Activated CD4-positive, CD25-positive, alpha-beta regulatory T cell treated with anti-CD3 and anti-CD28 coated beads, Interleukin-2, amount 50 U/mL, for 16 hours (primary cell): ENCODE data around the gene BRAF.
"Not testable (repeated sequence)": the region's sequence is repeated elsewhere in the genome, so short reads cannot be mapped to it uniquely, and the experiment has no call there.

Experiments
- DNase-seq: peaks from one replicate; pipeline ENCODE4 v3.0.0-alpha.2; 2020; ENCODE audit warnings: low read depth, low spot score

The BRAF gene

DNA sequence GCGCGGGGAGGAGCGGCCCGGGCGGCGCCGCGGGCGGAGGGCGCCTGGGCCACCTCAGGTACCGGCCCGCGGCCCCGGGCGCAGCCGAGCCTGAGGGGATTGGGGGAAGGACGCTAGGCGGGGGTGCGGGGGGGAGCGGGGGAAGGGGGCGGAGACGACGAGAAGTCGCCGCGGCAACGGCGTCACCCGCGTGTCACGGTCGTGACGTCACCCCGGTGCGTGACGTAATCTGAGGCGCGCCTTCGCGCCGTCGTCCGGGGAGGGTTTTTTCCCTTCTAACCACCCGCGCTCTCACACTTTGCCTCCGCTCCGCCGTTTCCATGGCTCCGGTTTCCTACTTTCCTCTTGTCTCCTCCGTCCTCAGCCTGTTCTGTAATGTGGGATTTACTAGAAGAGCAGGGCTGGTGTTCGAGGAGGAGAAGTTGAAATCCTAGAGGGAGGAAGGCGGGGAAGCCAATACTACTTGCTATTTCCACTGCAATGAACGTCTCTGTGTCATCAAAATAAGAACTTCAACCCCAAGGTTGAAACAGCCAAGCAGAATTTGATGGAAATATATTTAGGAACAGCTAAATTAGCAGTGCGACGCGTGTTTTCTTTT, at the start of gene BRAF:
BRAF (minus strand) TSS at position 109 of the 601 bp plus-strand sequence. CDS start 226 bp downstream, outside the sequence.
- DNase-seq = peak; percentile 87

DNA sequence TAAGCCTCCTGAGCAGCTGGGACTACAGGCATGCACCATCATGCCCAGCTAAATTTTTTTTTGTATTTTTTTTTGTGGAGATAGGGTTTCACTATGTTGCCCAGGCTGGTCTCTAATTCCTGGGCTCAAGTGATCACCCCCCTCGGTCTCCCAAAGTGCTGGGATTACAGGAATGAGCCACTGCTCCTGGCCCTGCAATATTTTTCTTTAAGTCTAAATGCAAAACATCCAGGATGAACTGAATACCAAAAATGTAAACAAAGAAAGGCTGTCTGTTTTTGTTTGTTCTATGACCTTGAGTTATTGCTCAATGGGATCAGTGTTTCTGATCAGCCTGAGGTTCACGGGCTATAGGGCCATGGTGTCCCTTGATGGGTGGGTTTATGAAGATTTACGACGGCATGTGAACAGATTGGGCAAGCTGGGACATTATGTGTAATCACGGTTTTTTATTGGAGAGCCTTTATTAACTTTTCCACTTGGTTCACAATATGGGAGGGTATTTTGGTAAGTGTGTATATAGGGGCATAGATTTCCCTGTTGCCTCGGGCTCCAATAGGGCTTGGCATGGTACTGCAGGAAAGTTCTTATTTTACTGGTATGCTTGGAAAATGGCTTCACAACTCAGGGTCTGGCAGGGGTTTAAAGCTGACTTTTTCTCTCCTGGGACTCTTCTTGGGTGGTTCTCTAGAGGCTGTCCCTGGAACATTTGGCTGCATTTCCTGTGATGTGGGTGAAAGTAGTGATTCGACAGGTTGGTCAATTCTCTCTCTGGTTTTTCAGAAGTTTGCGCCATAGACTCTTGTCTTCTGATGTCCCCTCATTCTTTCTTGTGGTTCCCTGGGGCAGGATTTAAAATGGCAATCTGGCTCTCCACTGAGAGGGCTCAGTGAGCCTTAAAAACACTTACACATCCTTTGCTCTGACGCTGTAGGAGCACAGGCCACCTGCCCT, 48.4 kb upstream of the BRAF start:
- DNase-seq = no peak

DNA sequence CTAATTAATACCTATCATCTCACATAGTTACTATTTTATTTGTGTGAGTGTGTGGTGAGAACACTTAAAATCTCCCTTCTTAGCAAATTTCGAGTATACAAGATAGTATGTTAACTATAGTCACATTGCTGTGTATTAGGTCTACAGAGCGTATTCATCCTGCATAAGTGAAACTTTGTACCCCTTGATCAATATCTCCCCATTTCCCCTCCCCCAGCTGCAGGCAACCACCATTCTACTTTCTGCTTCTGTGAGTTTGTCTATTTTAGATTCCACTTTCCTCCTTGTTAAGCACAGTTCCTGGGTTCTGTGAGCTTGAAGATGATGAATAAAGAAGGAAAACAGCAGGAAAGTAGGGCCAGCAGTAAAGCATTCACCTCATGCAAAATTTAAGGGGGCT, 47.6 kb upstream of the BRAF start:
- no peak for DNase-seq

GRCh38 chr7:140967438-140967837, 42.7 kb upstream of the BRAF start:
- DNase-seq = no peak

- no peak for DNase-seq
Measured at GRCh38 chr7:140966561-140967233, 42.0 kb upstream of the BRAF start.

DNA sequence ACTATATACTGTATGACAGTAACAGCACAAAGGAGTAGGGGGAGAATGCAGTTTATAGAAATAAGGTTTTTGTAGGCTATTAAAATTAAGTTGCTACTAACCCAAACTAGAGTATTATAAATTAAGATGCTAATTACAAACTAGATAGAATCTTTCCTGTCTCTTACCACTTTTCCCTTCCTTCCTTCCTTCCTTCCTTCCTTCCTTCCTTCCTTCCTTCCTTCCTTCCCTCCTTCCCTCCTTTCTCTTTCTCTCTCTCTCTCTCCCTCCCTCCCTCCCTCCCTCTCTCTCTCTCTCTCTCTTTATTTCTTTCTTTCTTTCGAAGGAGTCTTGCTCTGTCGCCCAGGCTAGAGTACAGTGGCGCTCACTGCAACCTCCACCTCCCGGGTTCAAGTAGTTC, 36.4 kb upstream of the BRAF start:
- DNase-seq = no peak

DNA sequence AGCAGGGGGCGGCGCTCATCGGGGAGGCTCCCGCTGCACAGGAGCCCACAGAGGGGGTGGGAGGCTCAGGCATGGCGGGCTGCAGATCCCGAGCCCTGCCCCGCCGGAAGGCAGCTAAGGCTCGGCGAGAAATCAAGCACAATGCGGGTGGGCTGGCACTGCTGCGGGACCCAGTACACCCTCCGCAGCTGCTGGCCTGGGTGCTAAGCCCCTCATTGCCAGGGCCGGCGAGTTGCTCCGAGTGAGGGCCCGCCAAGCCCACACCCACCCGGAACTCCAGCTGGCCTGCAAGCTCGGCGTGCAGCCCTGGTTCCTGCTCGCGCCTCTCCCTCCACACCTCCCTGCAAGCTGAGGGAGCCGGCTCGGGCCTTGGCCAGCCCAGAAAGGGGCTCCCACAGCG, 32.3 kb upstream of the BRAF start:
- DNase-seq = not testable (repeated sequence)

GRCh38 chr7:140945940-140946339, 21.2 kb upstream of the BRAF start:
- DNase-seq = no peak

DNA sequence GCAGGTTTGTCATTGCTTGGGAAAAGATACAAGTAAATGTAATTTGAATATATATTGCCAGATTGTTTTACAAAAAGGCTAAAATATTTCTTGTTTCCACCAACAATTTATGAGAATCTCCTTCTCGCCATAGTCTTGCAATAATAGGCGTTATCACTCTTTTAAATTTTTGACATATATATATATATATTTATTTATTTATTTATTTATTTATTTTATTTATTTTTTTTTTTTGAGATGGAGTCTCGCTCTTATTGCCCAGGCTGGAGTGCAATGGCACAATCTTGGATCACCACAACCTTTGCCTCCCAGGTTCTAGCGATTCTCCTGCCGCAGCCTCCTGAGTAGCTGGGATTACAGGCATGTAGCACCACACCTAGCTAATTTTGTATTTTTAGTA, 17.5 kb upstream of the BRAF start:
- DNase-seq = not testable (repeated sequence)

DNA sequence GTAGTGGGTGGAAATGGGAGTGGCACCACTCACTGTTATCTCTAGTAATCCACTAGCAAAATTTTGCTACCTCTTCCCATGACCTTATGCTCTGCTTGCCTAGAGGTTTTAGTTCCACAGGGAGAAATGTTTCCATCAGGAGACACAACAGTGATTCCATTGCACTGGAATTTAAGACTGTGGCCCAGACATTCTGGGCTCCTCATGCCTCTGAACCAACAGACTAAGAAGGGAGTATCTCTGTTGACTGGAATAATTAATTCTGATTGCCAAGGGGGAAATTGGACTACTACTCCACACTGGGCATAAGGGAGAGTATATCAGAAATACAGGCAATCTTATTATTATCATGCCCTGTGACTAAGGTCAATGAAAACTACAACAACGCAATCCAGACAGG, 16.2 kb upstream of the BRAF start:
- no peak for DNase-seq

GRCh38 chr7:140937702-140938264, 13.1 kb upstream of the BRAF start:
- no peak for DNase-seq

DNA sequence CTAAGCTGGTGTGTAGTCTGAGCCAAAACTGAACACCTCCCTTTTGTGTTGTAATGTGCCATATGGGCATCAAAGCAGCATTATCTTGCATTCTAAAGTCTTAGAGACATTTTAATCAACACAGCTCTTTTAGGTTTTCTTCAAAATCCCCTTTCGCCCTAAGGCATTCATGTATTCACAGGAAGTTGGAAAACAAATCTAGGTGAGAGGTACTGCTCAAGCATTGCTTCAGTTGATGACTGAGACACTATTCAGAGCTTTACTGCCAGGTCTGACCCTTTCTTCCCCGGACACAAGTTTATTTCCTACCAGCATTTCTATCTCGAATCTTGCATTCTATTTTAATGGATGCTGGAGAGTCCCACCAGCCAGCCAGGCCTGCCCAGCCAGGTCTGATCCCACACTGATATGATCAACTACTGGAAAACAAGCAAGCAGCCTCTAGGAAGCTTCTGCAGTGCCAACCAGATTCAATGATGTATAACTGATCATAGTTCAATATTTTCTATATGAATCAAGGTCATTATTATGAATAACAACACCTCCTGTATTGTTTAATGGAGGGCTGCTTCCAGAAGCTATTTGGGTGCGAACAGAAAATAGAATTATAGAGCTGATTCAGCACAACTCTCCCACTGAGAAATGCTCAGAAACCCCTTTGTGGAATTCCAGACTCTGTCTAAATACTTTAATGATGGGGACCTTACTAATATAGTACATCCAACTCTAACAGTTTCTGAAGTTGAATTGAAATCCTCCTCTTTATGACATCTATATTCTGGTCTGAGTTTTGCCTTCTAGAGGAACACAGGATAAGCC, 4.0 kb upstream of the BRAF start:
- DNase-seq = no peak

GRCh38 chr7:140927945-140928344, 3.2 kb upstream of the BRAF start:
- not testable (repeated sequence) for DNase-seq

DNA sequence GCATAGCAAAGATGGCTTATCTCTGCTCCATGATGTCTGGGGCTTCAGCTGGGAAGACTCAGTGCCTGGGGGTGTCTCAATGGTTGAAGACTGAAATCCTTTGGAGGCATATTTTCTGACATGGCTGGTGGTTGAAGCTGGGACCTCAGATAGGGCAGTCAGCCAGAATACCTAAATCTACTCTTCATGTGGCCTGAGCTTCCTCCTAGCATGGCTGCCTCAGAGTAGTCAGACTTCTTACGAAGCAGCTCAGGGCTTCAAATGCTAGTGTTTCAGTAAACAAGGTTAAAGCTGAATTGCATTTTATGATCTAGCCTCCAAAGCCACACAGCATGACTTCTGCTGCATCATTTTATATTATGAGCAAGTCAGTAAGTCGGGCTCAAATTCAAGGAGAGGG, 2.6 kb upstream of the BRAF start:
- no peak for DNase-seq

DNA sequence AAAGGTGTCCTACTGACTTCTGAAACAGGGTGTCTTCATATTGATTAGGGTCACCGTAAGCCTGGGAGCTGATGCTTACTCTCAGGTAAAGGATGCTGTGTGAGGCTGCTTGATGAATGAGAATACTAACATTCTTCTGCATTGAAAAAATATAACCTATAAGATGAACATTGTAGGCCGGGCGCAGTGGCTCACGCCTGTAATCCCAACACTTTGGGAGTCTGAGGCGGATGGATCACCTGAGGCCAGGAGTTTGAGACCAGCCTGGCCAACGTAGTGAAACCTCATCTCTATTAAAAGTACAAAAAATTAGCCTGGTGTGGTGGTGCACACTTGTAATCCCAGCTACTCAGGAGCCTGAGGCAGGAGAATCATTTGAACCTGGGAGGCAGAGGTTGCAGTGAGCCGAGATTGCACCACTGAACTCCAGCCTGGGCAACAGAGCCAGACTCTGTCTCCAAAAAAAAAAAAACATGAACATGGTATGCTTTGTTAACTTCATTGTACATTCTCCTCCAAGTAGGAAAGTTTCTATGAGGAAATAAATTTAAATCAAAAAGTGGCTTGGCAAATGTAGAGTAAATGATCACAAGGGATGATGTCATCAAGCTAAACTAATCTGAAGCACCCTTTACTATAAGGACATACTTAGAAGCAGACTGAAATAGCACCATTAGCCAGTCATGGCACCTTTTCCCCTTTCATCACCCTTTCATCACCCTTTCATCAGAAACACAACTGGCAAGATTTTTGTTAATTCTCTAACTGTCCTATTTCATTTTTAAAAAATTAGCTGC, 1.5 kb upstream of the BRAF start:
- no peak for DNase-seq

DNA sequence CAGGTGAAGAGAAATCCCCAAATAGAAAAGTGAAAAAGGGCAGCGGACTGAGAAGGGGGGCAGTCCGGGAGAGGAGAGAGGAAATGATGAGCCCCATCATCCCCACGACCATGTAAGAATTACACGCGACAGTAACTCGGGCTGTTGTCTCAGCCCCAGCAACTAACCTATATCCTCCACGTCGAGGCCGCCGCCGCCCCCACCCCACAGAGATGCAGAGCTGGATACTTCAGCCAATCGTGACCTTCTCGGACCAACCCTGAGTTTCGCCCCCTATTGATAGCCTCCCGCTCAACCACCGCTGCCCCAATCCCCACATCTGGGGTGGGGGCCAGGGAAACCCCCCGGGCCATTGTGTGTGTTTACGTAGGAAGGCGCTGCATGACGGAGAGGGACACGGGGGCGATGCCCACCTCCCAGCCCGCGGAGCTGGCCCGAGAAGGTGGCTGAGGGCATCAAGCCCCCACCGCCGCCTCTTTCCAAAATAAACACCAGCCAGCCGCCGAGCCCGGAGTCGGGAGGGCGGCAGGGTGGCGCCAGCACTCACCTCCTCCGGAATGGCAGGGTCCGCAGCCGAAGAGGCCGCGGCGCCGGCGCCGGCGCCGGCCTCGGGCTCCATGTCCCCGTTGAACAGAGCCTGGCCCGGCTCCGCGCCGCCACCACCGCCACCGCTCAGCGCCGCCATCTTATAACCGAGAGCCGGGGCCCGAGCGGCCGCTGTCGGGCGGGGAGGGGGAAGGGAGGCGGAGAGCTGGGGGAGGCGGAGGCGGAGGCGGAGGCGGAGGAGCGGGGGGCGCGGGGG, 509 bp downstream of the BRAF start:
- peak; percentile 51 for DNase-seq

DNA sequence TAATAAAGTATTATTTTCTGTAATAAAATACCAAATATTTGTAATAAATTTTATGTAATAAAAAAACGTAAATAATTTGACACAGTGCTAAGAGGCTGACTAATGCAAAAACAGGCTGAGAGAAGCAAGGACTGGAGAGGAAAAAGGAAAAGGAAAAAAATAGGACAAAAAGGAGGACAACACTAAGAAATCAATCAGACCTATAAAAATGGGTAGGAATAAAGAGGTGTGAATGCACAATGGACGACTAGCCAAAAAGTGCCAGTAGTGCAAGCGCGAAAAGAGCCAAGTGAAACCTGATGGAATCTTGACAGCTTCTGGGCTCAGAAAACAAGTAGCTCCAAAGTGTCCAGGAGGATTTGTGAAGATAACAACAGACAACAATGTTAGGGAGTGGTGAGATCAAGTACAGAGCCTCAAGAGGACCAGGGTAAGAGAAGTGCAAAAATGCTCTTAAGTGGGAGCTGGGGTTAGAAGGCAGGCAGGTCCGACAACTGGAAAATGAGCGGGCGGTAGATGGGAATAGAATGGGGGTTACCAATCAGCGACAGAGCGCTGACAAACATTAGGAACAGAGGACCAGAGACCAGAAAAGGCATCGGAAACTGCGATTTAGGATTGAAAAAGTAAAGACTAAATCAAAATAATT, 1.2 kb downstream of the BRAF start:
- DNase-seq = no peak

GRCh38 chr7:140922741-140923345, 1.9 kb downstream of the BRAF start:
- DNase-seq = no peak

DNA sequence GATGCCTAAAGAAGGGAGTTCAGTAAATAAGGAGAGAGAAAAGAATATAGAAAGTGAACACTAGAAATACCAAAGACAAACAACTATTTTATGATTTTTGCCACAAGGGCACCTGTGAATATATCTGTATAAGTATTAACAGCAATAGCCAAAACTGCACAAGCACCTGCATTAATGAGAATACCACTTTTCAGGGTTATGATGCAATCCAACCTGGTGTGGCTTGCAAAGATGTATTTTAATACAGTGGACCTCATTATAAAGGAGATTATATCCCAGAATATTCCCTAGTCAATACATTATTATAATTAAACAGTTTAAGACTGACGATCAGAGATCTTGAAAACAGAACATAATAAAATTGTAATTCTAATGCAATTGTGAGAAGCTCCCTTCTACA, 4.0 kb downstream of the BRAF start:
- DNase-seq = no peak
